ENCODE results near the gene CLDN25.
A peak's percentile ranks its signal among the peaks of the same experiment; 100 is the strongest.

The CLDN25 gene

DNA sequence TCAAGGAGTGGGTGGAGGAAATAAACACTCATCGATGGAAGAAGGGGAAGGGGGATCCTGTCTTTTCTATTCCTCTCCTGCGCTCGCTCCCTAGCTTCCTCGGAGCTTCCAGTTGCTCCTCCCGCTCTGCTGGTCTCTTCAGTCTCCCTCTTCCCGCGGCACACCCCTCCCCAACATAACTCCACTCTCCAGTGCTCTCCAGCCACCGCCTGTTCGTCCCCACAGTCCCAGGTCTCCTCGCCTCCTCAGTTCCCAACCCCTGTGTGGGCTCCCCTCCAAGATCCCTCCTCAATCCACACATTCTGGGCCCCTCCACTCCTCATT lies 6.5 kb upstream of the CLDN25 start (continued):
- TF ChIP-seq ZNF148 (tag by site-specific recombination; IDR thresholded peaks at IDR 0.05; ENCODE audit: borderline replicate concordance) = 0 out of 2 replicates have a peak, but pooled peaks have one; percentile 36
- TF ChIP-seq, protein P1, sequence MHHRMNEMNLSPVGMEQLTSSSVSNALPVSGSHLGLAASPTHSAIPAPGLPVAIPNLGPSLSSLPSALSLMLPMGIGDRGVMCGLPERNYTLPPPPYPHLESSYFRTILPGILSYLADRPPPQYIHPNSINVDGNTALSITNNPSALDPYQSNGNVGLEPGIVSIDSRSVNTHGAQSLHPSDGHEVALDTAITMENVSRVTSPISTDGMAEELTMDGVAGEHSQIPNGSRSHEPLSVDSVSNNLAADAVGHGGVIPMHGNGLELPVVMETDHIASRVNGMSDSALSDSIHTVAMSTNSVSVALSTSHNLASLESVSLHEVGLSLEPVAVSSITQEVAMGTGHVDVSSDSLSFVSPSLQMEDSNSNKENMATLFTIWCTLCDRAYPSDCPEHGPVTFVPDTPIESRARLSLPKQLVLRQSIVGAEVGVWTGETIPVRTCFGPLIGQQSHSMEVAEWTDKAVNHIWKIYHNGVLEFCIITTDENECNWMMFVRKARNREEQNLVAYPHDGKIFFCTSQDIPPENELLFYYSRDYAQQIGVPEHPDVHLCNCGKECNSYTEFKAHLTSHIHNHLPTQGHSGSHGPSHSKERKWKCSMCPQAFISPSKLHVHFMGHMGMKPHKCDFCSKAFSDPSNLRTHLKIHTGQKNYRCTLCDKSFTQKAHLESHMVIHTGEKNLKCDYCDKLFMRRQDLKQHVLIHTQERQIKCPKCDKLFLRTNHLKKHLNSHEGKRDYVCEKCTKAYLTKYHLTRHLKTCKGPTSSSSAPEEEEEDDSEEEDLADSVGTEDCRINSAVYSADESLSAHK (tag by site-specific recombination; IDR thresholded peaks at IDR 0.05) = no peak
- peak; percentile 33; the same call in 1 of the 2 replicates for TF ChIP-seq MZF1 (tag by site-specific recombination; IDR thresholded peaks at IDR 0.05; ENCODE audit: borderline replicate concordance)
- peak; percentile 23; the same call in 1 of the 2 replicates for TF ChIP-seq KLF16 (tag by site-specific recombination; IDR thresholded peaks at IDR 0.05)
- no peak for TF ChIP-seq ZNF112 (tag by site-specific recombination; IDR thresholded peaks at IDR 0.05)
- TF ChIP-seq, protein P2, sequence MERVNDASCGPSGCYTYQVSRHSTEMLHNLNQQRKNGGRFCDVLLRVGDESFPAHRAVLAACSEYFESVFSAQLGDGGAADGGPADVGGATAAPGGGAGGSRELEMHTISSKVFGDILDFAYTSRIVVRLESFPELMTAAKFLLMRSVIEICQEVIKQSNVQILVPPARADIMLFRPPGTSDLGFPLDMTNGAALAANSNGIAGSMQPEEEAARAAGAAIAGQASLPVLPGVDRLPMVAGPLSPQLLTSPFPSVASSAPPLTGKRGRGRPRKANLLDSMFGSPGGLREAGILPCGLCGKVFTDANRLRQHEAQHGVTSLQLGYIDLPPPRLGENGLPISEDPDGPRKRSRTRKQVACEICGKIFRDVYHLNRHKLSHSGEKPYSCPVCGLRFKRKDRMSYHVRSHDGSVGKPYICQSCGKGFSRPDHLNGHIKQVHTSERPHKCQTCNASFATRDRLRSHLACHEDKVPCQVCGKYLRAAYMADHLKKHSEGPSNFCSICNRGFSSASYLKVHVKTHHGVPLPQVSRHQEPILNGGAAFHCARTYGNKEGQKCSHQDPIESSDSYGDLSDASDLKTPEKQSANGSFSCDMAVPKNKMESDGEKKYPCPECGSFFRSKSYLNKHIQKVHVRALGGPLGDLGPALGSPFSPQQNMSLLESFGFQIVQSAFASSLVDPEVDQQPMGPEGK (tag by site-specific recombination; IDR thresholded peaks at IDR 0.05) = no peak; the same call in 1 of the 2 replicates
- TF ChIP-seq, protein P3, sequence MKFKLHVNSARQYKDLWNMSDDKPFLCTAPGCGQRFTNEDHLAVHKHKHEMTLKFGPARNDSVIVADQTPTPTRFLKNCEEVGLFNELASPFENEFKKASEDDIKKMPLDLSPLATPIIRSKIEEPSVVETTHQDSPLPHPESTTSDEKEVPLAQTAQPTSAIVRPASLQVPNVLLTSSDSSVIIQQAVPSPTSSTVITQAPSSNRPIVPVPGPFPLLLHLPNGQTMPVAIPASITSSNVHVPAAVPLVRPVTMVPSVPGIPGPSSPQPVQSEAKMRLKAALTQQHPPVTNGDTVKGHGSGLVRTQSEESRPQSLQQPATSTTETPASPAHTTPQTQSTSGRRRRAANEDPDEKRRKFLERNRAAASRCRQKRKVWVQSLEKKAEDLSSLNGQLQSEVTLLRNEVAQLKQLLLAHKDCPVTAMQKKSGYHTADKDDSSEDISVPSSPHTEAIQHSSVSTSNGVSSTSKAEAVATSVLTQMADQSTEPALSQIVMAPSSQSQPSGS (tag by site-specific recombination; IDR thresholded peaks at IDR 0.05; ENCODE audit: low read depth) = no peak
- 0 out of 2 replicates have a peak, but pooled peaks have one; percentile 5 for TF ChIP-seq ZFHX2 (tag by site-specific recombination; conservative IDR thresholded peaks at IDR 0.05)
- TF ChIP-seq ZNF341 (tag by site-specific recombination; IDR thresholded peaks at IDR 0.05; ENCODE audit: low read depth) = peak; percentile 90
- no peak for TF ChIP-seq GLI4 (tag by site-specific recombination; IDR thresholded peaks at IDR 0.05)
- TF ChIP-seq ZNF239 (tag by site-specific recombination; IDR thresholded peaks at IDR 0.05) = no peak
- TF ChIP-seq, protein P4, sequence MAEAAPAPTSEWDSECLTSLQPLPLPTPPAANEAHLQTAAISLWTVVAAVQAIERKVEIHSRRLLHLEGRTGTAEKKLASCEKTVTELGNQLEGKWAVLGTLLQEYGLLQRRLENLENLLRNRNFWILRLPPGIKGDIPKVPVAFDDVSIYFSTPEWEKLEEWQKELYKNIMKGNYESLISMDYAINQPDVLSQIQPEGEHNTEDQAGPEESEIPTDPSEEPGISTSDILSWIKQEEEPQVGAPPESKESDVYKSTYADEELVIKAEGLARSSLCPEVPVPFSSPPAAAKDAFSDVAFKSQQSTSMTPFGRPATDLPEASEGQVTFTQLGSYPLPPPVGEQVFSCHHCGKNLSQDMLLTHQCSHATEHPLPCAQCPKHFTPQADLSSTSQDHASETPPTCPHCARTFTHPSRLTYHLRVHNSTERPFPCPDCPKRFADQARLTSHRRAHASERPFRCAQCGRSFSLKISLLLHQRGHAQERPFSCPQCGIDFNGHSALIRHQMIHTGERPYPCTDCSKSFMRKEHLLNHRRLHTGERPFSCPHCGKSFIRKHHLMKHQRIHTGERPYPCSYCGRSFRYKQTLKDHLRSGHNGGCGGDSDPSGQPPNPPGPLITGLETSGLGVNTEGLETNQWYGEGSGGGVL (tag by site-specific recombination; IDR thresholded peaks at IDR 0.05) = peak; percentile 70
- TF ChIP-seq ZNF48 (tag by site-specific recombination; IDR thresholded peaks at IDR 0.05) = no peak

DNA sequence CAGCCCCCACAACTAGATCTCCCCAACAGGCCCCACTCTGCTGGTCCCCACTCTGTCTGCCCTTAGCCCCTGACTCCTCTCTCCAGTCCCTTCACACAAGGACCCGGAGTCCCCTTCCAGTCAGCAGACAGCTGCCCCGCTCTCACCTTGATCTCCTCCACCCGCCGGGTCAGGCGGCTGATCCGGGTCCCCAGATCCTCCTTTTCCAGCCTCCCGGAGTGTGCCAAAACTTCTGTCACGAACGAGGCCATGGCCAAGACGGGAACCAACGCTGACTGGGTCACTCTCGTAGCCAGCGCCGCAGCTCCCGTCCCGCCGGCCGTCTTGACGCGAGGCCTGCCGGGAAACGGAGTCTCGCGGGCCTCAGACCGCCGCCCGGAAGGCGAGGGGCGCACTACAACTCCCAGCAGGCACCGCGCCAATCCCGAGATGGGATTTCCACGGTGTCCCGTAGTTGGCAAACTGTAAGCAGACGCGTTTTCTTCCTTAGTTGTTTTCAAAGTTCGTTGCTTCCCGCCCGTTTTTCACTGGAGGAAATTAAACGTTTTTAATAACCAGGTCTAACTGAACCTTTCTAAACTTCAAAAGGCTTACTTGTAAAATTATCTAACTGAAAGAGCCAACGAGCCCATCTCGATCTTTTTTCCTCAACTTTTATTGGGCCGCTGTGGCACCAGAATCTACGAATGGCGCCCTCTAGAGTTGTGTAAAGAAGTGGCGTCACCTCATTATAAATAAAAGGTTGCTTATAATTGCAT lies 6.0 kb upstream of the CLDN25 start, which contains the start of gene ZW10:
TSS of gene ZW10 (minus strand) at position 277 of the 758 bp plus-strand sequence. CDS start at position 251, 26 bp downstream.
- Histone ChIP-seq H3K9me3 (ENCODE audit: control insufficient read depth, insufficient read depth, low read depth, low read length) (no peaks in the 10 kb centered on the region), H3K27ac (ENCODE audit: extremely low read depth, low read depth, low read length) (peak within 1 kb of the TSS; percentile 47; the same call in 1 of the 2 replicates), H3K4me1 (ENCODE audit: control insufficient read depth, insufficient read depth, low read length) (0 out of 2 replicates have a peak, but pooled peaks cover 3% of the 10 kb centered on the region), H3K36me3 (ENCODE audit: control insufficient read depth in 2 of 2, insufficient read depth in 1 of 2, low read length in 2 of 2) (peaks cover 0 to 23% of the 10 kb centered on the region in 2 experiments), H3K4me3 (ENCODE audit: low read depth, low read length) (peak within 1 kb of the TSS; percentile 96)
- CTCF ChIA-PET = interaction anchor here (0.6 to 2.1 kb wide), 6 partner anchors 9 to 467 kb away, joined by 3 to 5 read pairs (median 4); no protein-coding TSS in a partner anchor
- POLR2A ChIA-PET = interaction anchor here (0.6 to 1.2 kb wide), 2 partner anchors 9 to 145 kb away, joined by 3 to 10 read pairs; no protein-coding TSS in a partner anchor
- TF ChIP-seq IKZF3 (tag by site-specific recombination; IDR thresholded peaks at IDR 0.05) (peak; percentile 73), ZNF138 (tag by site-specific recombination; IDR thresholded peaks at IDR 0.05; ENCODE audit: borderline replicate concordance) (no peak), ZNF24 (tag by site-specific recombination; IDR thresholded peaks at IDR 0.05) (no peak), ZBTB7A (tag by site-specific recombination; IDR thresholded peaks at IDR 0.05; ENCODE audit: low read depth) (no peak), EGR2 (tag by site-specific recombination; IDR thresholded peaks at IDR 0.05; ENCODE audit: low read depth) (no peak), ZNF571 (tag by site-specific recombination; IDR thresholded peaks at IDR 0.05) (no peak), WT1 (tag by site-specific recombination; IDR thresholded peaks at IDR 0.05) (no peak), ZFP69B (tag by site-specific recombination; IDR thresholded peaks at IDR 0.05) (peak; percentile 51; the same call in 1 of the 2 replicates), ZNF423 (tag by site-specific recombination; IDR thresholded peaks at IDR 0.05) (no peak), SP3 (tag by site-specific recombination; IDR thresholded peaks at IDR 0.05) (no peak; the same call in 1 of the 2 replicates), ZNF664 (tag by site-specific recombination; IDR thresholded peaks at IDR 0.05) (no peak), RBAK (tag by site-specific recombination; IDR thresholded peaks at IDR 0.05) (no peak)

Data from HEK293 (cell line).